GM13976 (cell line): ENCODE results near the gene MRPL43.

Source experiments
- DNase-seq: peaks from one replicate; pipeline ENCODE4 v3.0.0; 2012; ENCODE audit warnings: low spot score
- CTCF ChIP-seq: IDR thresholded peaks from 2 replicates; pipeline ENCODE4 v1.5.1; 2012; ENCODE audit warnings: borderline replicate concordance, mild to moderate bottlenecking; ENCODE audit not compliant: insufficient read depth; ENCODE audit errors: extremely low read depth, missing control alignments, control extremely low read depth
- in situ Hi-C: fragments of 300-500 bp; cut with MboI; formaldehyde crosslinking; loops from one replicate; pipeline ENCODE4 v1.12.0; 2022; ENCODE audit warnings: low sequenced_read_pairs, mixed read lengths, inconsistent platforms; ENCODE audit not compliant: unreplicated experiment

The MRPL43 gene

GRCh38 chr10:101008823-101009423 is 21.6 kb upstream of the MRPL43 start:
- no peak for DNase-seq
- TF ChIP-seq CTCF: no peak
- in situ Hi-C loops: no loop called here

- no peak for TF ChIP-seq CTCF
- in situ Hi-C loops: no loop called here
- no peak for DNase-seq
Observed at GRCh38 chr10:101007915-101008822, 20.9 kb upstream of the MRPL43 start.

GRCh38 chr10:101007099-101007711 is 19.9 kb upstream of the MRPL43 start:
- DNase-seq: no peak
- no peak for TF ChIP-seq CTCF
- in situ Hi-C loops: no loop called here

- in situ Hi-C loops: no loop called here
- no peak for DNase-seq
- TF ChIP-seq CTCF: no peak
Observed at GRCh38 chr10:101006593-101007098, 19.3 kb upstream of the MRPL43 start.

GRCh38 chr10:101005869-101006567 is 18.7 kb upstream of the MRPL43 start:
- TF ChIP-seq CTCF: no peak
- DNase-seq: no peak
- in situ Hi-C loops: no loop called here

- no peak for TF ChIP-seq CTCF
- DNase-seq: no peak
- in situ Hi-C loops: no loop called here
Observed at GRCh38 chr10:101005361-101005760, 18.1 kb upstream of the MRPL43 start.
